Measurements from ENCODE around the gene ASCC1.
"Not testable (repeated sequence)": the region's sequence is repeated elsewhere in the genome, so short reads cannot be mapped to it uniquely, and the experiment has no call there.

ASCC1 gene

DNA sequence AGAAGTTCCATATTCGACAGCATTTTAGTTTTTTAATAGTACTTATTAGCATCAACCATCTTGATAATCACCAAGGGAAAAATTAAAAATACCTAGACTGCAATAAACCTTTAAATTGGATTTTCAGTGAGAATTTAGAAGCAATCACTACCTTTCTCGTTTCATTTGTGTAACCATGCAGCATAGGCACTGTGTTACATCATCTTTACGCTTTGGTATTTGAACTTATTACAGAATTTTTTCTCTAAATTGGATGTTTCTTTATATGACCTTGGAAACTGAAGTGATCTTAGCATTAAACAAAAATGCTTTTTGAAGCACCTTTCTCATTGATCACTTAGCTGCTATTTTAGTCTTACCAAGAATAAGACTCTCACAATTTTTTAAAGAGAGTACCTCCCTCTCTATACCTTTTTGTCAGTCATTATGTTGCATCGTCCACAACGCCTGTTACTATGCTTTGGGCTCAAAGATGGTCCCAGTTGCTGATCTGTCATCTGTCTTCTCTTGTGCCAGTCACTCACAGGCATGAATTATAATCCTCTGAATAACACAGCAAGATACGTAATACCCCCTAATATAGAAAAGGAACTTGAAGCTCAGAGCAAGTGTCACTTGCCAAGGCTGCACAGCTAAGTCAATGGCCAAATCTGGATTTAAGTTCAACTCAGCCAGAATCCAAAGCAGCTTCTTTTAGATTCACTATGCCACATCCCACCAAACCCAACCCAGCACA is 19.6 kb upstream of the ASCC1 start:
- Mint-ChIP-seq H3K9me3 (no peaks in the 10 kb centered on the region), H3K4me1 (peaks cover 19% of the 10 kb centered on the region), H3K36me3 (peaks cover 15% of the 10 kb centered on the region), H3K27me3 (no peaks in the 10 kb centered on the region), H3K27ac (peak overlapping the region; percentile 66), H3K4me3 (no peak overlapping the region)

DNA sequence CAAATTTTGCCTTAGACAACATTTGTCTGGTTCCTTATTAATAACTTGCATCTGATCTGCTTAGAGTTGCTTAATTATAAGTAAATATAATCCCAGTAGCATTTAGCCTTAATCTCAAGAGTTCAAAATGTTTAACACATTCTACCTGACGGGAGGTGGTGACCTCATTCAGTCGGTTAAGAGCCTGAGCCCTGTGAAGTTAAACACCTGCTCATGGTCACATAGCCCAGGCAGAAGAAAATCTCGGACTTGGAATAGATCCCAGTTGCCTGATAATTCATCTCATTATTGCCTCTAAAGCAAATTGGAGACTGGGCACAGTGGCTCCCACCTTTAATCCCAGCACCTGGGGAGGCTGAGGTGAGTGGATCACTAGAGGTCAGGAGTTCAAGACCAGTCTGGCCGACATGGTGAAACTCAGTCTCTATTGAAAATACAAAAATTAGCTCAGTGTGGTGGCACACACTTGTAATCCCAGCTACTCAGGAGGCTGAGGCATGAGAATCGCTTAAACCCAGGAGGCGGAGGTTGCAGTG is 18.6 kb upstream of the ASCC1 start:
- H3K27ac Mint-ChIP-seq = no peak overlapping the region
- peaks cover 17% of the 10 kb centered on the region for H3K36me3 Mint-ChIP-seq
- no peaks in the 10 kb centered on the region for H3K27me3 Mint-ChIP-seq
- no peak overlapping the region for H3K4me3 Mint-ChIP-seq
- H3K9me3 Mint-ChIP-seq = no peaks in the 10 kb centered on the region
- peaks cover 21% of the 10 kb centered on the region for H3K4me1 Mint-ChIP-seq

DNA sequence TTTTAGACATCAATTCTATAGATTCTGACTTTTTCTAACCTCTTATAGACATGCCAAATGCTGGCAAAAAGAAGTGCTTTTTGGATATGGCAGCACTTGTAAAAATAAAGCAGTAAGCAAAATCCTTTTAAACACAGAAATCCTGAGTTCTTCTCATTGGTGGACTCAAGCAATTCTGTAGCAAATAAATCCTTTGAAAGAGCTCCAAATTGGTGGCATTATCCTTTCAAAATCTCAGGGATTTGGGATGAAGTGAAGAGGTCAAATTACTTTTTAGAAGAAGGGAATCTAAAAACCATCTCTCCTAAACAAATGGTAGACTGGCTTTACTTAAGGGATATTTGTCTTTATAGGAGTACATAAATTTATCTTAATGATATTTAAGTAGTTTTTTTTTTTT is 17.5 kb upstream of the ASCC1 start:
- peaks cover 17% of the 10 kb centered on the region for H3K36me3 Mint-ChIP-seq

DNA sequence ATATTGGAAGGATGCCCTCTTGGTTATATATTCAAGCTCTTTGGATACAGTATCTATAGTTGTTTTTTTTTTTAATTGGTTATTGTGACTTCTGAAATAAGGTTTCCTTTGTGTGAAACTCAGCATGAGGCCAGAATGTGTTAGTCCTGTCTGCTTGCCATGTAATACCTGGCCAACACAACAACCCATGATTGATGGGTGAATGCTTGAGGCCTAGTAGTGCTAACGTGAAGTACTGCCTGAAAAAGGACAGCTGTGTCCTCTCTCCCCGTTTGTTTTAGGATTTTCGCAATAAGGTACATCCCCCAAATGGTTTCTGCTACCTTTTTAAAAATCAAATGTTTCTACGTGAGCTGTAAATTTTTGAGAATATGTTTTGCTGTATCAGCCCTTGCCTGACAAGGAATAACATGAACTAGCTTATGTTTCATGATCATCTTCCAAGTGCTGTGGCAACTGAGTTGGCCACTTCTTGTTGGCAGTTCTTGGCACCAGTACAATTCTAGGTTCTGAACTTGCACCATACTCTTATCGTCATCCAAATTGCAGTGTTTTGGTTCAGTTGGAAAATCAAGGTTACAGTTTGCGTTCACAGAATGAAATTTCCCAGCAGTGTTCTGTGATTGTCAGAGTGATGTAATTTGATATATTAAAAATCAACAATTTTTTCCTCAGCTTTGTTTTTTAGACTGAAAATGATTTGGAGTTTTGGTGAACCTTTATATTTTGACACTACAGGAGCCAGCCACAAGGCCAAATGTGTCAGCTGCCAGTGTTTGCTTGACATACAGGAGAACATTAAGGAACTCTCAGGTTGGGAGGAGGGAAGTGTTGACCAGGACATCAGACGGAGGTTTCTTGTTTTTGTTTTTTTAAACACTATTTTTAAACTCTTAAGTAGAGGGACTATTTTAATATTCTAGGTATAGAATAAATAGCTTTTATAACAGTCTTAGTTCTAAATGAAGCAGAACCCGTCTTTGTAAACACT is 13.5 kb upstream of the ASCC1 start:
- H3K27me3 Mint-ChIP-seq = no peaks in the 10 kb centered on the region
- H3K4me1 Mint-ChIP-seq = peaks cover 43% of the 10 kb centered on the region
- peaks cover 13% of the 10 kb centered on the region for H3K36me3 Mint-ChIP-seq
- H3K27ac Mint-ChIP-seq = peak overlapping the region; percentile 73
- peak overlapping the region; percentile 6 for H3K4me3 Mint-ChIP-seq
- no peaks in the 10 kb centered on the region for H3K9me3 Mint-ChIP-seq

More for the DNA sequence above, 17.5 kb upstream of the ASCC1 start:
- no peaks in the 10 kb centered on the region for H3K9me3 Mint-ChIP-seq
- no peaks in the 10 kb centered on the region for H3K27me3 Mint-ChIP-seq
- H3K4me1 Mint-ChIP-seq = peaks cover 28% of the 10 kb centered on the region
- H3K27ac Mint-ChIP-seq = no peak overlapping the region
- H3K4me3 Mint-ChIP-seq = no peak overlapping the region

DNA sequence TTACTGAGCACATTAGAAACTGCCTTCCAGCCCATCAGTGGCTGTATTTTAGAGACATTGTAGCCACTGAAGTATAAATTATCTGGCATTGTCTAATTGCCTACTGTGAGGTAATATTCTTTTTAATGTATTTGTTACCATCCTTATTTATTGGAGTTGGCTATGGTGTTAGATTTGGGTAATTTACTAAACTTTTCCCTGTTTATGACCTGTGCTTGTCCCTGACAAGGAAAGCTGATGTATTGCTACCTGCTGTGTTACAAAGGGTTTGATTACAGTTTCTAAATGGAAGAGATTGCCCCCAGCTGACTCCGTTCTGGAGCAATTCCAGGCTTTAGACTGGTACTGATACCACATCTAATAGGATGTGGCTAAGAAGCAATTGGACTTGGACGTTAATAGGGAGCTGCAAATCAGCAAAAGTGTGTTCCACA is 12.3 kb upstream of the ASCC1 start:
- Mint-ChIP-seq H3K4me1 (peaks cover 53% of the 10 kb centered on the region), H3K36me3 (peaks cover 14% of the 10 kb centered on the region), H3K4me3 (peak overlapping the region; percentile 7), H3K27ac (peak overlapping the region; percentile 59), H3K27me3 (no peaks in the 10 kb centered on the region), H3K9me3 (no peaks in the 10 kb centered on the region)

DNA sequence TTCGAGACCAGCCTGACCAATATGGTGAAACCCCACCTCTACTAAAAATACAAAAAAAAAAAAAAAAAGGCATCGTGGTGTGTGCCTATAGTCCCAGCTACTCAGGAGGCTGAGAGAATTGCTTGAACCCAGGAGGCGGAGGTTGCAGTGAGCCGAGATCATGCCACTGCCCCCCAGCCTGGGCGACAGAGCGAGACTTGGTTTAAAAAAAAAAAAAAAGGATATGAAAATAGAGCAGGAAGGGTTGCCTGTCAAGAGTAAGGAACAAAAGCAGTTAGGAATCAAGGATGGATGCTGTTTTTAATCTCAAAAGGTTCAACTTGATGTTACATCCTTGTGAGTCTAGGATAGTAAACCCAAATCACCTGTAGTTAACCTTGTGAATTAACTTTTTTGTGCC is 11.8 kb upstream of the ASCC1 start:
- no peaks in the 10 kb centered on the region for H3K9me3 Mint-ChIP-seq
- H3K4me3 Mint-ChIP-seq = no peak overlapping the region
- H3K36me3 Mint-ChIP-seq = peaks cover 9% of the 10 kb centered on the region
- no peaks in the 10 kb centered on the region for H3K27me3 Mint-ChIP-seq
- H3K4me1 Mint-ChIP-seq = peaks cover 51% of the 10 kb centered on the region
- no peak overlapping the region for H3K27ac Mint-ChIP-seq

DNA sequence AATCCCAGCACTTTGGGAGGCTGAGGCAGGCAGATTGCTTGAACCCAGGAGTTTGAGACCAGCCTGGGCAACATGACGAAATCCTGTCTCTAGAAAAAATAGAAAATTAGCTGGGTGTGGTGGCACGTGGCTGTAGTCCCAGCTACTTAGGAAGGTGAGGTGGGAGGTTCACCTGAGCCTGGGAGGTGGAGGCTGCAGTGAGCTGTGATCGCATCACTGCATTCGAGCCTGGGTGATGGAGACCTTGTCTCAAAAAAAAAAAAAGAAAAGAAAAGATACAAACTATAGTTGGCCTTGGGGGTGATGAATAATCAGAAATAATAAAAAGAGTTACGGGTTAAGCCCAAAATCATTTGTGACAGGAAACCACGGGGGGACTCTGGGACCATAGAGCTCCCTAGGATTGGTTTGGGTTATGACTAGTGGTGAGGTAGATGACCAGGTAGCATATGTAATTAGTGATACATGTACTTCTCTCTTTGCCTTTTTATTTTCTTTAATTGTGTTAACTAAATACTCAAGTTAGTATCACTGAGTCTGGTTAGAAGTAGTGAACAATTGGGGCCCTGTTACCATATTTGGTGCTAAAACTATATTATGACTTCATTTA is 10.4 kb upstream of the ASCC1 start:
- Mint-ChIP-seq H3K9me3 (no peaks in the 10 kb centered on the region), H3K4me3 (peak overlapping the region; percentile 36), H3K27me3 (no peaks in the 10 kb centered on the region), H3K36me3 (peaks cover 8% of the 10 kb centered on the region), H3K4me1 (peaks cover 55% of the 10 kb centered on the region), H3K27ac (peak overlapping the region; percentile 85)

DNA sequence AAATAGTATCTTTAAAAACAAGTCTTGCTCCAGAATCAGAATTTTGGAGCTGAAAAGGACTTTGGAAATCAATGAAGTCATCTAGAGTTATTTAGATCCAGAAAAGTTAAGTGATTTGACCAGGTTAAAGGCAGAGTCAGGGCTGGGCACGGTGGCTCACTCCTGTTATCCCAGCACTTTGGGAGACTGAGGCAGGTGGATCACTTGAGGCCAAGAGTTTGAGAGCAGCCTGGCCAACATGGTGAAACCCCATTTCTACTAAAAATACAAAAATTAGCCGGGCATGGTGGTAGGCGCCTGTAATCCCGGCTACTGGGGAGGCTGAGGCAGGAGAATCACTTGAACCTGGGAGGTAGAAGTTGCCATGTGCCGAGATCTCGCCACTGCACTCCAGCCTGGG is 8.1 kb upstream of the ASCC1 start:
- H3K36me3 Mint-ChIP-seq, H3K27me3 Mint-ChIP-seq, H3K9me3 Mint-ChIP-seq, H3K4me3 Mint-ChIP-seq: not testable (repeated sequence)
- peaks cover 56% of the 10 kb centered on the region for H3K4me1 Mint-ChIP-seq
- H3K27ac Mint-ChIP-seq = peak overlapping the region; percentile 86

DNA sequence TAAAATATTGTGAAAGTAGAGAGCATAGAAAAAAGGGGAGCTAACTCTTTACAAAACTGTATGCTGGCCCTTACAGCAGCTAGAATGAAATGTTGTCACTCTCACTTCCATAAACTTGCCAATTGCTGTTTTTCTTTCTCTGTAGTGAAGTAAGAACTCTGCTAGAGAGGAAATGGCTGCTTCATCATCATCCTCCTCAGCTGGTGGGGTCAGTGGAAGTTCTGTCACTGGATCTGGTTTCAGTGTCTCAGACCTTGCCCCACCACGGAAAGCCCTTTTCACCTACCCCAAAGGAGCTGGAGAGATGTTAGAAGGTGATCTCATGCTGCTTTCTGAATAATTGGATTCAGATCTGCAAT is 7.6 kb upstream of the ASCC1 start:
- Mint-ChIP-seq H3K36me3 (peaks cover 3% of the 10 kb centered on the region), H3K27me3 (no peaks in the 10 kb centered on the region), H3K27ac (peak overlapping the region; percentile 86), H3K9me3 (no peaks in the 10 kb centered on the region), H3K4me1 (peaks cover 56% of the 10 kb centered on the region), H3K4me3 (peak overlapping the region; percentile 67)

DNA sequence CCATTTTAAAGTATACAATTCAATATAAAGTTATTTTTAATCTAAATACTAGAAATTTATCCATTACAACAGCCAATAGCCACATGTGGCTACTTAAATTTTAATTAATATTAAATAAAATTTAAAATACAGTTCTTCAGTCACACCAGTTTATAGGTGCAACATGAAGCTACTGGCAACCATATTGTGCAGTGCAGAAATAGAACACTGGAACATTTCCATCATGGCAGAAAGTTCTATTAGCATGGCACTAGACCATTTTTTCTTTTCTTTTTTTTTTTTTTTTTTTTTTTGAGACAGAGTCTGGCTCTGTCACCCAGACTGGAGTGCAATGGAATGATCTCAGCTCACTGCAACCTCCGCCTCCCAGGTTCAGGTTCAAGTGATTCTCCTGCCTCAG is 5.2 kb upstream of the ASCC1 start:
- H3K27me3 Mint-ChIP-seq = no peaks in the 10 kb centered on the region
- no peak overlapping the region for H3K27ac Mint-ChIP-seq
- H3K9me3 Mint-ChIP-seq = no peaks in the 10 kb centered on the region
- H3K4me3 Mint-ChIP-seq = no peak overlapping the region
- peaks cover 54% of the 10 kb centered on the region for H3K4me1 Mint-ChIP-seq
- H3K36me3 Mint-ChIP-seq = peaks cover 3% of the 10 kb centered on the region

DNA sequence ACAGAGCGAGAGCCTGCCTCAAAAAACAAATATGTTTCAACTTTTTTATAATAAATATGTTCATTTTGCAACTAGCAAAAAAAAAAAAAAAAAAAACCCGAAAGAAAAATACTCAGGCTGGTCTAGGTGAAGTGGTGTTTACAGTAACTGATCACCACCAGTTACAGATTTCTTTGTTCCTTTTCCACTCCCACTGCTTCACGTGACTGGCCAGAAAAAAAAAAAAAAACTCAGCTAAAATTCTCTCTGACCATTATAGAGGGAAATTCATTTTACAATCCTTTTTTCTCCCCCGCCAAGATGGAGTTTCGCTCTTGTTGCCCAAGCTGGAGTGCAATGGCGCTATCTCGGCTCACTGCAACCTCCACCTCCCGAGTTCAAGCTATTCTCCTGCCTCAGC is 4.6 kb upstream of the ASCC1 start:
- Mint-ChIP-seq H3K27me3 (no peaks in the 10 kb centered on the region), H3K9me3 (no peaks in the 10 kb centered on the region), H3K27ac (no peak overlapping the region), H3K36me3 (peaks cover 3% of the 10 kb centered on the region), H3K4me1 (peaks cover 55% of the 10 kb centered on the region), H3K4me3 (no peak overlapping the region)

DNA sequence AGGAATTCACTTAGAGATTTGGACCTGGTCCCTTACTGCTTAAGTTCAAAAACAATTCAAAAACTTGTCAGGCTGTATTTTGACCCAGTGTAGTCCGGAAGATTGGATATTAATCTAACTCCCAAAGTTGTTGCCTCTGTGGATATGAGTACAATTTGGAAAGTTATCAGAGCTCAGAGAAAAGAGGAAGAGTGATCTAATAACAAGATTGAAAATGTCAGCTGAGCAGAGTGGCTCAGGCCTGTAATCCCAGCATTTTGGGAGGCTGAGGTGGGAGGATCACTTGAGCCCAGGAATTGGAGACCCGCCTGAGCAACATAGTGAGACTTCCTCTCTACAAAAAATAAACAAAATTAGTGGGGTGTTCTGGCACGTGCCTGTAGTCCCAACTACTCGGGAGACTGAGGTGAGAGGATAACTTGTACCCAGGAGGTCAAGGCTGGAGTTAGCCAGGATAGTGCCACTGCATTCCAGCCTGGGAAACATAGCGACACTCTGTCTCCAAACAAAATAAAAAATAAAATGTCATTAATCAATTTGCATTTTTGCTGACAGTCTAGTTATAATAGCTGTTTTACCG is 3.2 kb upstream of the ASCC1 start:
- H3K4me3 Mint-ChIP-seq = peak overlapping the region; percentile 96
- H3K9me3 Mint-ChIP-seq = no peaks in the 10 kb centered on the region
- no peaks in the 10 kb centered on the region for H3K27me3 Mint-ChIP-seq
- H3K27ac Mint-ChIP-seq = peak overlapping the region; percentile 97
- peaks cover 62% of the 10 kb centered on the region for H3K4me1 Mint-ChIP-seq
- H3K36me3 Mint-ChIP-seq = peaks cover 3% of the 10 kb centered on the region

DNA sequence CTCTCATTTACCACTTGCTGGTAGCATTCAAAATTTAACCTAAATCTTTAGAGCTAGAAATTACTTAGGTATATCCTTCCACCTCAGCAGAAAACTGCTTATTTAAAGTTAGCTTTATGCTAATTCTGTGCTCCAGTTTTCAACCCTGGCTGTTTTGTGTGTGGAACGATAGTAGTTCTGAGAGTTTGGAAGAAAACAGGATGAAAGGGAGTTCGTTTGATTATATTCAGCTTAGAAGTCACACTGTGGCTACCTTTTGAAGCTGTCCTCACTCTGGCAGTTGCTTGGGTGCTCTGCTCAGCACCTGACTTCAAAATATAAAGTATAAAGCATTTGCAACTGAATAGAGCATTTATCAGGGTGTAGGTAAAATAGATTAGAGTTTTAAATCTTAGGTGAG is 2.6 kb upstream of the ASCC1 start:
- no peaks in the 10 kb centered on the region for H3K9me3 Mint-ChIP-seq
- H3K36me3 Mint-ChIP-seq = peaks cover 3% of the 10 kb centered on the region
- H3K27ac Mint-ChIP-seq = peak overlapping the region; percentile 97
- H3K27me3 Mint-ChIP-seq = no peaks in the 10 kb centered on the region
- peak overlapping the region; percentile 96 for H3K4me3 Mint-ChIP-seq
- peaks cover 60% of the 10 kb centered on the region for H3K4me1 Mint-ChIP-seq

DNA sequence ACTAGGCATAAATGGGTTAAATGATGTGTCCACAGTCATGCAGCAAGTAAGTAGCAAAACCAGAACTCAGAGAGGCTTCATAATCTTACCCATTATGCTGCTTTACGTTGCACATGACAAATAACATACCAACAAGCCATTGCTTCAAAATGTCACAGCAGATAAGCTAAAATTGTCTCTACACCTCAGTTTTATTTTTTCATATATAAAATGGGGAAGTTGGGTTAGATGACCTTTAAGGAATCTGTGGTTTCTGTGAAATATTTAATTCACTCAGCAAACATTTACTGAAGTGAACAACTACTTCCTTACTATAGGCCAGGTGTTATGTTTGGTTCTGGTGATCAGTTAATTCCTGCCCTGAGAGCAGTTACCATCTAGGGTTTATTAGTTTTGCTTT is 2.2 kb upstream of the ASCC1 start:
- peaks cover 60% of the 10 kb centered on the region for H3K4me1 Mint-ChIP-seq

DNA sequence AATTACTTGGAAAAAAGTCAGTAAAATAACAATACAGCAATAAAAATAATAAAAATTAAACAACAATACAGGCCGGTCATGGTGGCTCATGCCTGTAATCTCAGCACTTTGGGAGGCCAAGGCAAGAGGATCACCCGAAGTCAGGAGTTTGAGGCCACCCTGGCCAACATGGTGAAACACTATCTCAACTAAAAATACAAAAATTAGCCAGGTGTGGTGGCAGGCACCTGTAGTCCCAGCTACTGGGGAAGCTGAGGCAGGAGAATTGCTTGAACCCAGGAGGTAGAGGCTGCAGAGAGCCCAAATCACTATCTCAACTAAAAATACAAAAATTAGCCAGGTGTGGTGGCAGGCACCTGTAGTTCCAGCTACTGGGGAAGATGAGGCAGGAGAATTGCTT is 4.2 kb downstream of the ASCC1 start:
- H3K36me3 Mint-ChIP-seq, H3K4me3 Mint-ChIP-seq, H3K9me3 Mint-ChIP-seq, H3K27me3 Mint-ChIP-seq: not testable (repeated sequence)
- Mint-ChIP-seq H3K4me1 (peaks cover 42% of the 10 kb centered on the region), H3K27ac (peak overlapping the region; percentile 68)

More for the DNA sequence above, 2.2 kb upstream of the ASCC1 start:
- Mint-ChIP-seq H3K4me3 (peak overlapping the region; percentile 96), H3K27me3 (no peaks in the 10 kb centered on the region), H3K9me3 (no peaks in the 10 kb centered on the region), H3K36me3 (no peaks in the 10 kb centered on the region), H3K27ac (peak overlapping the region; percentile 97)
